Memory B cell (primary cell): ENCODE data around the gene TEKT2.

Experiments used
- ATAC-seq: fragments of 150-1000 bp; cut with Tn5 transposase; 2 replicates; pipeline ENCODE4 v1.10.0; 2021; ENCODE audit warnings: low read depth, mild to moderate bottlenecking, moderate library complexity
- DNase-seq, 2 donors: peaks; one replicate each; pipeline ENCODE4 v3.0.0; 2022; ENCODE audit warnings: low spot score in 2 of 2
- H3K27ac Mint-ChIP-seq: one replicate; pipeline ENCODE4 v1.8.0; 2022; ENCODE audit warnings: mild to moderate bottlenecking, moderate library complexity, mixed read lengths
- H3K27me3 Mint-ChIP-seq: one replicate; pipeline ENCODE4 v1.8.0; 2022; ENCODE audit warnings: mixed read lengths
- H3K36me3 Mint-ChIP-seq: one replicate; pipeline ENCODE4 v1.8.0; 2022; ENCODE audit warnings: mild to moderate bottlenecking, mixed read lengths
- H3K4me1 Mint-ChIP-seq: one replicate; pipeline ENCODE4 v1.8.0; 2022; ENCODE audit warnings: mixed read lengths
- H3K4me3 Mint-ChIP-seq: one replicate; pipeline ENCODE4 v1.8.0; 2022; ENCODE audit warnings: mild to moderate bottlenecking, moderate library complexity, mixed read lengths
- H3K9me3 Mint-ChIP-seq: one replicate; pipeline ENCODE4 v1.8.0; 2022; ENCODE audit warnings: mixed read lengths

TEKT2 gene

GRCh38 chr1:36092166-36092797 is 8.4 kb downstream of the TEKT2 start:
- Mint-ChIP-seq H3K36me3 (peaks cover 4% of the 10 kb centered on the region), H3K4me1 (peaks cover 16% of the 10 kb centered on the region), H3K4me3 (no peak overlapping the region), H3K9me3 (no peaks in the 10 kb centered on the region), H3K27me3 (no peaks in the 10 kb centered on the region), H3K27ac (no peak overlapping the region)
- no peak for ATAC-seq
- no peak for DNase-seq

- no peaks in the 10 kb centered on the region for H3K9me3 Mint-ChIP-seq
- ATAC-seq: no peak
- H3K27me3 Mint-ChIP-seq: no peaks in the 10 kb centered on the region
- H3K4me1 Mint-ChIP-seq: peaks cover 16% of the 10 kb centered on the region
- H3K36me3 Mint-ChIP-seq: peaks cover 4% of the 10 kb centered on the region
- no peak overlapping the region for H3K27ac Mint-ChIP-seq
- H3K4me3 Mint-ChIP-seq: no peak overlapping the region
- no peak for DNase-seq
Observed at GRCh38 chr1:36092798-36093185, 8.9 kb downstream of the TEKT2 start.

GRCh38 chr1:36093226-36093625 is 9.3 kb downstream of the TEKT2 start:
- no peaks in the 10 kb centered on the region for H3K27me3 Mint-ChIP-seq
- H3K36me3 Mint-ChIP-seq: peaks cover 4% of the 10 kb centered on the region
- DNase-seq (no peak), ATAC-seq (no peak)
- H3K4me3 Mint-ChIP-seq: no peak overlapping the region
- no peak overlapping the region for H3K27ac Mint-ChIP-seq
- H3K9me3 Mint-ChIP-seq: no peaks in the 10 kb centered on the region
- peaks cover 16% of the 10 kb centered on the region for H3K4me1 Mint-ChIP-seq

DNA sequence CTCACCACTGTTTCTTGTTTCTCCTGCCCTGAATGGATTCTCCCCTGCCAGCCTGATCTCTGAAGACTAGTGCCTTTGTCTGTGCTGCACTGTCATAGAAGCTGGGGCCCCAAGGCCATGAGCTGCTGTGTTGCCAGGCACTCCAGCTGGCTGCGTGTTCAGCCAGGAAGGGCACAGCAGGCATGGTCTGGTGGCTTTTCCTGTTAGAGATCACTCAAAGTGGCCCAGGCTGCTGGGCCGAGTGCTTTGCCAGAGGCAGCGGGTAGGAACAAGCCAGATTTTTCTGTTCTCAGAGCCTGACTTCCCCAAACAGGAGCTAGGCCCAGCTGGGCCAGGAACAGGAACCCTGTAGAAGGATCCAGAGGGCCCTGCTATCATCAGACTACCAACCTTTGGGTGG is 10.0 kb downstream of the TEKT2 start:
- Mint-ChIP-seq H3K27ac (no peak overlapping the region), H3K27me3 (no peaks in the 10 kb centered on the region), H3K36me3 (peaks cover 4% of the 10 kb centered on the region), H3K4me3 (no peak overlapping the region), H3K9me3 (no peaks in the 10 kb centered on the region), H3K4me1 (peaks cover 16% of the 10 kb centered on the region)
- ATAC-seq: no peak
- DNase-seq: no peak

DNA sequence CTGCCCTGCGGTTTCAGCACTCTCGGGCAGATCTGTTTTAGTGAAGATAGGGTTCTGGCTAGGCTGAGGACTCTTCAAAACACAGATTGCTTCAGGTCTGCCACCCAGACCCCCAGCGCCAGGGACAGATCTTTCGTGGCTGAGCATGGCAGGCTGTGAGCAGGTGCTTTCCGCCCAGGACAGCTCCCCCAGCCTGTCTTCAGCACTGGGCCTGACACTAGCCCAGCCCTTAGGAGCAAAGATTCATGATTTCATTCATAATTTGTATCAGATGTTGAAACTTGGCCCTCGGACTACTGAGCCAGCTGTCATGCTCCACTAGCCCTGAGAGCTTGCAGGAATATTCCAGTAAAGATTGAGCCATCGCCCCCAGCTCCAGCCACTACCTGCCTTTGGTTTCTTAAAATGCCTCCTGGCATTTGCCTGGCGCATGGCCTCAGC is 10.7 kb downstream of the TEKT2 start:
- H3K27ac Mint-ChIP-seq: no peak overlapping the region
- peaks cover 4% of the 10 kb centered on the region for H3K36me3 Mint-ChIP-seq
- no peak overlapping the region for H3K4me3 Mint-ChIP-seq
- no peaks in the 10 kb centered on the region for H3K9me3 Mint-ChIP-seq
- no peak for ATAC-seq
- H3K4me1 Mint-ChIP-seq: peaks cover 10% of the 10 kb centered on the region
- no peaks in the 10 kb centered on the region for H3K27me3 Mint-ChIP-seq
- DNase-seq: no peak

- H3K4me3 Mint-ChIP-seq: no peak overlapping the region
- H3K4me1 Mint-ChIP-seq: peaks cover 4% of the 10 kb centered on the region
- peaks cover 4% of the 10 kb centered on the region for H3K36me3 Mint-ChIP-seq
- no peaks in the 10 kb centered on the region for H3K27me3 Mint-ChIP-seq
- no peak overlapping the region for H3K27ac Mint-ChIP-seq
- DNase-seq (no peak), ATAC-seq (no peak)
- H3K9me3 Mint-ChIP-seq: no peaks in the 10 kb centered on the region
Observed at GRCh38 chr1:36095760-36096405, 12.0 kb downstream of the TEKT2 start.

DNA sequence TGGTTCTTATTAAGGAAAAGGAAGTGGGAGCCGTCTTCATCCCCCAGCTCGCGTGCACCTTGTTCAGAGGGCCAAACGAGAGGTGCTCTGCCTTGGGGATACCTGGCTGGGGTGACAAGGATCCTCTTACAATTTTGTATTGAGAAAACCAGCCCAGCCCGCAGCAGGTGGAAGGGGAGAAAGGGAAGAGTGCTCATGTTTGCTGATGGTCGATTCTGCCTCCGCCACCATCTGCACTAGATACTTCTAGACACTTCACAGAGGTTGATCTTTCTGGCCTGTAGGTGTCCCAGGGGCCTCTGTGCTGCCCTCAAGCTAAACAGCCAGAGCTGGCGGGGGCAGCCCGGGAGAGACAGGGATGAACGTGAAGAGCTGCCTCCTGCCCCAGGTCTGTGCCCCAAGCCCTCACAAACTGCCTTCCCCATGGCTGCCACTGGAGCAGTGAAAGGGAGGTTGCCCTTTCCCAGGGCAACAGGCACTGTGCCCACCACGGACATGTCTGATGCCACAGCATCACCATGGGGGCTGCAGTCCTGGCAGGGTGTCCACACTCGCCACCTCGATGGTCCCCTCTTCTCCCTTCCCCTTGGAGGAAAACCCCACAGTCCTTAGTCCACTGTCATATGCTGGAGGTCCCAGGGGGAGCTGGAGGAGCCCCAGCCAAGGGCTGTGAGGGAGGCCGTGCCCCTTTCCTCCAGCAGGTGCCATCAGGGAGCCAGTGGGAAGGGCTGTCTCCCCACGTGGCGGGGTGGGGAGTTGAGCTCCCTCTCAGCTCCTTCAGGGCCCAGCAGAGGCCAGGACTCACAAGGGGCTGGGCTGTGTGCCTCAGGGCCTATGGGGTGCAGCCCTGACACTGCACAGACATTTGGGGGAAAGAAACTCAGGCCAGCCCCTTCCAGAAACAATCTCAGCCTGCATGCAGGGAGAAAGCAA is 12.9 kb downstream of the TEKT2 start:
- Mint-ChIP-seq H3K27me3 (no peaks in the 10 kb centered on the region), H3K4me1 (peaks cover 4% of the 10 kb centered on the region), H3K9me3 (no peaks in the 10 kb centered on the region), H3K27ac (no peak overlapping the region), H3K36me3 (peaks cover 4% of the 10 kb centered on the region), H3K4me3 (no peak overlapping the region)
- ATAC-seq: no peak
- DNase-seq: no peak

GRCh38 chr1:36097693-36098585 is 14.0 kb downstream of the TEKT2 start:
- ATAC-seq: no peak
- H3K27ac Mint-ChIP-seq: no peak overlapping the region
- no peaks in the 10 kb centered on the region for H3K9me3 Mint-ChIP-seq
- H3K27me3 Mint-ChIP-seq: no peaks in the 10 kb centered on the region
- peaks cover 4% of the 10 kb centered on the region for H3K36me3 Mint-ChIP-seq
- H3K4me1 Mint-ChIP-seq: no peaks in the 10 kb centered on the region
- no peak for DNase-seq
- H3K4me3 Mint-ChIP-seq: no peak overlapping the region

- DNase-seq (no peak), ATAC-seq (no peak)
- Mint-ChIP-seq H3K4me3 (no peak overlapping the region), H3K9me3 (no peaks in the 10 kb centered on the region), H3K27me3 (no peaks in the 10 kb centered on the region), H3K27ac (no peak overlapping the region), H3K4me1 (no peaks in the 10 kb centered on the region), H3K36me3 (no peaks in the 10 kb centered on the region)
Observed at GRCh38 chr1:36098650-36099365, 14.9 kb downstream of the TEKT2 start.

GRCh38 chr1:36099681-36100341 is 15.9 kb downstream of the TEKT2 start:
- Mint-ChIP-seq H3K27ac (peak overlapping the region; percentile 20), H3K27me3 (no peaks in the 10 kb centered on the region), H3K4me3 (peak overlapping the region; percentile 5), H3K9me3 (no peaks in the 10 kb centered on the region), H3K36me3 (no peaks in the 10 kb centered on the region), H3K4me1 (no peaks in the 10 kb centered on the region)
- ATAC-seq: peak; percentile 90
- DNase-seq: peak; percentile 68 to 79

GRCh38 chr1:36100376-36100775 is 16.5 kb downstream of the TEKT2 start:
- Mint-ChIP-seq H3K4me1 (no peaks in the 10 kb centered on the region), H3K4me3 (no peak overlapping the region), H3K9me3 (no peaks in the 10 kb centered on the region), H3K36me3 (no peaks in the 10 kb centered on the region), H3K27ac (no peak overlapping the region), H3K27me3 (no peaks in the 10 kb centered on the region)
- ATAC-seq (no peak), DNase-seq (no peak)

GRCh38 chr1:36101546-36101945 is 17.7 kb downstream of the TEKT2 start:
- Mint-ChIP-seq H3K9me3 (no peaks in the 10 kb centered on the region), H3K27me3 (no peaks in the 10 kb centered on the region), H3K36me3 (no peaks in the 10 kb centered on the region), H3K4me1 (no peaks in the 10 kb centered on the region), H3K4me3 (no peak overlapping the region), H3K27ac (no peak overlapping the region)
- no peak for DNase-seq
- ATAC-seq: no peak

GRCh38 chr1:36106269-36106668 is 22.4 kb downstream of the TEKT2 start:
- H3K9me3 Mint-ChIP-seq: no peaks in the 10 kb centered on the region
- ATAC-seq (no peak), DNase-seq (no peak)
- H3K27ac Mint-ChIP-seq: no peak overlapping the region
- H3K4me1 Mint-ChIP-seq: peaks cover 2% of the 10 kb centered on the region
- H3K27me3 Mint-ChIP-seq: peaks cover 1% of the 10 kb centered on the region
- no peaks in the 10 kb centered on the region for H3K36me3 Mint-ChIP-seq
- H3K4me3 Mint-ChIP-seq: no peak overlapping the region
